Measurements from ENCODE around the gene IFNA2.
"Not testable (repeated sequence)": the region's sequence is repeated elsewhere in the genome, so short reads cannot be mapped to it uniquely, and the experiment has no call there.

IFNA2 gene

DNA sequence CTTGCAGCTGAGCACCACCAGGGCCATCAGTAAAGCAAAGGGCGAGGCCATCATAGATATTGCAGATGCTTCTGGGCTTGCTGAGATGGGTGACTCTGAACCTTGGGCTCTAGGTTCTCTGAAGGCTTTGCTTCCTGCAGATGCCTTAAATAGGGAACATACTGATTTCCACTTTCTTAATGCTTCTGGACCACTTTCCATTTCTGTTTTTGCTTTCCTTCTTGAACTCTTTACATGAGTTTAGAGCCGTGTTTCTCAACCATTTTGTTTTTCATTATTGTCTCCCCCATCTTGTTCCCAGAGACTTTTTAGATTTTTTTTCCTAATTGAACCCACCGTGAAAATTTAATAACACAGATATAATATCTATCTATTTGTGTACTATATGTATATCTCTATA is 17.2 kb downstream of the IFNA2 start, which contains the start of gene IFNA13:
IFNA13 (minus strand) TSS at position 101 of the 400 bp plus-strand sequence; CDS start at position 54, 47 bp downstream.
- no peaks in the 10 kb centered on the region for H3K36me3 ChIP-seq (ENCODE audit: insufficient read depth, low read length)
- H3K27me3 ChIP-seq (ENCODE audit: control insufficient read depth in 1 of 2, insufficient read depth in 2 of 2, low read length in 2 of 2) = no peaks in the 10 kb centered on the region
- H3K9ac ChIP-seq (ENCODE audit: low read length) = no peak within 1 kb of the TSS
- no peak within 1 kb of the TSS for H3K27ac ChIP-seq (ENCODE audit: low read depth, low read length)
- H3K4me3 ChIP-seq (ENCODE audit: low read depth in 1 of 2, low read length in 2 of 2) = no peak within 1 kb of the TSS
- no peaks in the 10 kb centered on the region for H3K9me3 ChIP-seq (ENCODE audit: low read length)
- no peaks in the 10 kb centered on the region for H3K4me1 ChIP-seq (ENCODE audit: insufficient read depth, low read length)

DNA sequence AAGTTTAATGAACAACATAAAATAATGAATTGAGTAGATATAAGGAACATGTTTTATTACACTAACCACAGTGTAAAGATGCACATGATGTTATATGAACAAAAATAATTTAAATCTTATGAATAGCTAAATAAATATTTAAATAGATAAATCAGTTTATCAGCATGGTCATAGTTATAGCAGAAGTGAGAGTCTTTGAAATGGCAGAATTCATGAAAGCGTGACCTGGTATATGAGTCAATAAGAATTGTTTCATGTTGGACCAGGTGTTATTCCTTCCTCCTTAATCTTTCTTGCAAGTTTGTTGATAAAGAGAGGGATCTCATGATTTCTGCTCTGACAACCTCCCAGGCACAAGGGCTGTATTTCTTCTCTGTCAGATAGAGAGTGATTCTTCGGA is 18.0 kb downstream of the IFNA2 start:
- not testable (repeated sequence) for H3K9ac ChIP-seq (ENCODE audit: low read length); H3K9me3 ChIP-seq (ENCODE audit: low read length); H3K4me1 ChIP-seq (ENCODE audit: insufficient read depth, low read length); H3K4me3 ChIP-seq (ENCODE audit: low read depth in 1 of 2, low read length in 2 of 2); H3K27ac ChIP-seq (ENCODE audit: low read depth, low read length); H3K36me3 ChIP-seq (ENCODE audit: insufficient read depth, low read length); H3K27me3 ChIP-seq (ENCODE audit: control insufficient read depth in 1 of 2, insufficient read depth in 2 of 2, low read length in 2 of 2)

DNA sequence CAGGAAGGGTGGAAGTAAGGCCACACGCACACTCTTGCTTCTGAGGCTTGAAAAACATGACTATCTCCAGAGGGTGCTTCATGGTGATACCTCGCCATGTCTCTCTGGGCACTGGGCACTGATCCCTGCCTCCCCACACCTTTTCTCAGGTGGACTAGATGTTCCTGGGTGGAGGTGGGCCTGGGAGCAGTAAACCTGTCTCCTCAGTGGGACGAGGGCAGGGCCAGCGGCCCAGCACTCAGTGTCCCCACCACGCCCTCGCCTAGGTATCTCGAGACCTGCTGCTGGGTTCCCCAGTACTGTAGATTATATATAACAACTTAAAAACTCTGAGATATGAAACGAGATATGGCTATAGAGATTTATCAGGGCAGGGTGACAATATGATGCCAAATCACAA is 22.9 kb downstream of the IFNA2 start:
- H3K9ac ChIP-seq (ENCODE audit: low read length) = no peak overlapping the region
- H3K9me3 ChIP-seq (ENCODE audit: low read length) = no peaks in the 10 kb centered on the region
- no peaks in the 10 kb centered on the region for H3K27me3 ChIP-seq (ENCODE audit: control insufficient read depth in 1 of 2, insufficient read depth in 2 of 2, low read length in 2 of 2)
- H3K36me3 ChIP-seq (ENCODE audit: insufficient read depth, low read length) = no peaks in the 10 kb centered on the region
- H3K27ac ChIP-seq (ENCODE audit: low read depth, low read length) = no peak overlapping the region
- no peaks in the 10 kb centered on the region for H3K4me1 ChIP-seq (ENCODE audit: insufficient read depth, low read length)
- no peak overlapping the region for H3K4me3 ChIP-seq (ENCODE audit: low read depth in 1 of 2, low read length in 2 of 2)

DNA sequence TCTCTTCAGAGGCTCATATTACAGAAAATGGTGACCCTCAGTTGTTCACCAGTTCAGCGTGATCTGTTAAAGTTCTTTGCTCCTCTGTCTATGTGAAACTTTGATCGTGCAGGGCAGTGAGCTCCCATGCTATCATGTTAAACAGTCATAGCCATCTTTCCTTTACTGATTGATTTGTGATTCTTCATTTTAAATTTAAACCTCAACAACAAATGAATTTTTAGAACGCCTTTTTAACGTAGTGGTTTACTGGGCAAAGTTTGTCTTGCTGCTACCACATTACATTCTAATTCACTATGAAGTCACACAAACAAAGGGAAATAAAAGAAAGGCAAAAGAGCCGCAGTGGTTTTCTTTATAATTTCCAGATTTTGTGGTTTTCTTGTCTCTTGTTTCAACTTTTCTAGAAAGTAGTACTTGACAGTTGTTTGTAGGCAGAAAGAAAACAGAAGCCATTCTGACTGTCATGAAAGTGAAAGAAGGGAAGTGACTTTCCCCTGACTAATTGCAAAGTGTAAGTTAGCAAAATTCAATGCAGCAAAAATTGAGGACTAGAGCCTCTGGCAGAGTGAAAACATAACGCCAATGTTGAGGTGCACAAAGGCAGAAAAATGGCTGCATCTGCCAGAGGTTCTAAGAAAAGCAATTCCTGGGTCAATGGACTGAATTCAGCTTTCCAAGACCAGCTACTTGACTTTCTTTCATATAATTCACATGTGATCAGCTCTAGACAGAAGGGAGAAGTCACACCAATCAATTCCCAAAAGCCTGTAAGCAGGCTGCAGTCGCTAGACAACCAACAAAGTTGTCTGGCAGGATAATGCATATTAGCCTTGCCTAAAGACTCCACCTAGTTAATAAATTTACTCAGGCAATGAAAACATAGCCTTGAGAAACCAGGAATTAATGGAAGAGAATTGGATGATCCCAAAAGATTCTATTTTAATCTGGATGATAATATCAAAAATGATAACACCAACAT is 27.4 kb downstream of the IFNA2 start:
- H3K4me1 ChIP-seq (ENCODE audit: insufficient read depth, low read length) = no peaks in the 10 kb centered on the region
- H3K36me3 ChIP-seq (ENCODE audit: insufficient read depth, low read length) = no peaks in the 10 kb centered on the region
- no peaks in the 10 kb centered on the region for H3K9me3 ChIP-seq (ENCODE audit: low read length)
- no peak overlapping the region for H3K4me3 ChIP-seq (ENCODE audit: low read depth in 1 of 2, low read length in 2 of 2)
- H3K27me3 ChIP-seq (ENCODE audit: control insufficient read depth in 1 of 2, insufficient read depth in 2 of 2, low read length in 2 of 2) = no peaks in the 10 kb centered on the region
- no peak overlapping the region for H3K9ac ChIP-seq (ENCODE audit: low read length)
- no peak overlapping the region for H3K27ac ChIP-seq (ENCODE audit: low read depth, low read length)

DNA sequence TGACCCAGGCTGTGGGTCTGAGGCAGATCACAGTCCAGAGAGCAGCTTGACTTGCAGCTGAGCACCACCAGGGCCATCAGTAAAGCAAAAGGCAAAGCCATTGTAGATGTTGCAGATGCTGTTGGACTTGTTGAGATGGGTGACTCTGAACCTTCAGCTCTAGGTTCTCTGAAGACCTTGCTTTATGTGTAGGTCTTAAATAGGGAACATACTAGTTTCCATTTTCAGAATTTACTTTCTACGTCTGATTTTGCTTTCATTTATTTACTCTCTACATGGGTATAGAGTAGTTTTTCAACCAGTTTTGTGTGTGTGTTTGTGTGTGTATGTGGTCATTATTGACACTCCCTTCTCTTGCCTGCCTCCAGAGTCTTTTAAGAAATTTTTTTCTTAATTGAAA is 34.4 kb downstream of the IFNA2 start, which contains the start of gene IFNA6:
IFNA6 (minus strand) TSS at position 101 of the 400 bp plus-strand sequence; CDS start at position 101, 0 bp downstream.
- no peak within 1 kb of the TSS for H3K27ac ChIP-seq (ENCODE audit: low read depth, low read length)
- no peaks in the 10 kb centered on the region for H3K4me1 ChIP-seq (ENCODE audit: insufficient read depth, low read length)
- H3K36me3 ChIP-seq (ENCODE audit: insufficient read depth, low read length) = no peaks in the 10 kb centered on the region
- no peak within 1 kb of the TSS for H3K4me3 ChIP-seq (ENCODE audit: low read depth in 1 of 2, low read length in 2 of 2)
- no peaks in the 10 kb centered on the region for H3K9me3 ChIP-seq (ENCODE audit: low read length)
- no peak within 1 kb of the TSS for H3K9ac ChIP-seq (ENCODE audit: low read length)
- no peaks in the 10 kb centered on the region for H3K27me3 ChIP-seq (ENCODE audit: control insufficient read depth in 1 of 2, insufficient read depth in 2 of 2, low read length in 2 of 2)

DNA sequence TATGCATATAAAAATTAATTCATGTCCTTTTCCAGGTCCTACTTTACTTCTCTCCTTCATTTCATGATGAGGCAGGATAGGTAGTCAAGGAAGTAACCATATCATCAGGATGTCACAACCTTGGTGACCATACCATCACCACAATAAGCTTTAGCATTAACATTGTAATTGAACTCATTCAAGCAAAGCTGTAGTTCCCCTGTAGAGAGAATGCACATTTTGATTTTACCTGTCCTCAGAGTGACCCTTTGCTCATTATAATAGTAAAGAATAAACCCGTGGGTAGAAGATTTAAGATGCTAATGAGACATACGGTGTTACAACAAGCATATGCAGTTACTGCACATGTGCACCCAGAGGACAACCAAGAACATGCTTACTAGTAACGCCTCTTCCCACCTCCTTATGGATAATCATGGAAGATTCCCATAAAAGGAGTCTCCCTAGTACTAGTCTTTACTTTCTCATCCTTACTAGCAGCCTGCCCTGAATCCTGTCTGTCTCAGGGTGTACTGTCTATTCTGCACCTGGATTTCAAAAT is 36.7 kb downstream of the IFNA2 start:
- H3K27me3 ChIP-seq (ENCODE audit: control insufficient read depth in 1 of 2, insufficient read depth in 2 of 2, low read length in 2 of 2) = no peaks in the 10 kb centered on the region
- no peaks in the 10 kb centered on the region for H3K9me3 ChIP-seq (ENCODE audit: low read length)
- no peak overlapping the region for H3K9ac ChIP-seq (ENCODE audit: low read length)
- H3K27ac ChIP-seq (ENCODE audit: low read depth, low read length) = no peak overlapping the region
- H3K4me3 ChIP-seq (ENCODE audit: low read depth in 1 of 2, low read length in 2 of 2) = no peak overlapping the region
- H3K4me1 ChIP-seq (ENCODE audit: insufficient read depth, low read length) = no peaks in the 10 kb centered on the region
- H3K36me3 ChIP-seq (ENCODE audit: insufficient read depth, low read length) = no peaks in the 10 kb centered on the region

DNA sequence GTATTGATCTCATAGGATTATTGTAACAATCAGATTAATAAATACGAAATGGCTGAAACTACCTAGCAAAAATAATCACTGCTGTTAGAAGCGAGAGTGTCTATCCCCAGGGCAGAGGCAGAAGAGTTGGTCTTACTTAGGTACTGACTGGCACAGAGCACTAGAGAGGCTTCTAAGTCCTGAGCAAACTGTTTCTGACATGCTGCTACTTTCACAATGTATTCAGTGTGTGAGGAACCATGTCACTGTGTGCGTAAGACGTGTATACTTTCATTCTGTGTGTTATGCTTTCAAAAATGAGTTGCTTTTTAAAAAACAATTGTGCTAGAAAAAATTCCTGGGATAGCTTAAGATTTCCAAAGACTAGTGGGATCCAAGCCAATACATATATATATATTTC is 44.5 kb downstream of the IFNA2 start:
- Histone ChIP-seq H3K4me1 (ENCODE audit: insufficient read depth, low read length) (no peaks in the 10 kb centered on the region), H3K27me3 (ENCODE audit: control insufficient read depth in 1 of 2, insufficient read depth in 2 of 2, low read length in 2 of 2) (no peaks in the 10 kb centered on the region), H3K4me3 (ENCODE audit: low read depth in 1 of 2, low read length in 2 of 2) (no peak overlapping the region), H3K9ac (ENCODE audit: low read length) (no peak overlapping the region), H3K27ac (ENCODE audit: low read depth, low read length) (no peak overlapping the region), H3K36me3 (ENCODE audit: insufficient read depth, low read length) (no peaks in the 10 kb centered on the region), H3K9me3 (ENCODE audit: low read length) (no peaks in the 10 kb centered on the region)

DNA sequence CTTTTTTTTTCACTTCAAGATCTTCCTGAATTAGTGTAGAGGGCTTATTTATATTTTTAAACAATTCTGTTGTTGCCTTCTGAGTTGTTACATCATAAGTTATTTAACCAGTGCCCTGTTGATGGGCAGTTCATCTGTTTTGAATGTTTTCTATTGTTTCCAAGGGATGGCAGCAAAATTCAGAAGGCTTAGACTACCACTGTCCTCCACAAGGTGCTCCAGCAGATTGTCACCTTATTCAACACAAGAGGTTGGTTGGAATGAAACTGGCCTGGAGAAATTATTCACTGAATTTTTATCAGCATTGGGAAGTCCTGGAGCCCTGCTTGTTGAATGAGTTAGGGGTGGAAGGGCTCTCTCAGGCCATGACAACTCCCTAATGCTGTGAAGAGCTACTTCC is 48.7 kb downstream of the IFNA2 start:
- peaks cover 29% of the 10 kb centered on the region for H3K4me1 ChIP-seq (ENCODE audit: insufficient read depth, low read length)
- H3K4me3 ChIP-seq (ENCODE audit: low read depth in 1 of 2, low read length in 2 of 2) = no peak overlapping the region
- no peak overlapping the region for H3K9ac ChIP-seq (ENCODE audit: low read length)
- peaks cover 8% of the 10 kb centered on the region for H3K36me3 ChIP-seq (ENCODE audit: insufficient read depth, low read length)
- H3K27me3 ChIP-seq (ENCODE audit: control insufficient read depth in 1 of 2, insufficient read depth in 2 of 2, low read length in 2 of 2) = no peaks in the 10 kb centered on the region
- H3K27ac ChIP-seq (ENCODE audit: low read depth, low read length) = no peak overlapping the region
- no peaks in the 10 kb centered on the region for H3K9me3 ChIP-seq (ENCODE audit: low read length)

DNA sequence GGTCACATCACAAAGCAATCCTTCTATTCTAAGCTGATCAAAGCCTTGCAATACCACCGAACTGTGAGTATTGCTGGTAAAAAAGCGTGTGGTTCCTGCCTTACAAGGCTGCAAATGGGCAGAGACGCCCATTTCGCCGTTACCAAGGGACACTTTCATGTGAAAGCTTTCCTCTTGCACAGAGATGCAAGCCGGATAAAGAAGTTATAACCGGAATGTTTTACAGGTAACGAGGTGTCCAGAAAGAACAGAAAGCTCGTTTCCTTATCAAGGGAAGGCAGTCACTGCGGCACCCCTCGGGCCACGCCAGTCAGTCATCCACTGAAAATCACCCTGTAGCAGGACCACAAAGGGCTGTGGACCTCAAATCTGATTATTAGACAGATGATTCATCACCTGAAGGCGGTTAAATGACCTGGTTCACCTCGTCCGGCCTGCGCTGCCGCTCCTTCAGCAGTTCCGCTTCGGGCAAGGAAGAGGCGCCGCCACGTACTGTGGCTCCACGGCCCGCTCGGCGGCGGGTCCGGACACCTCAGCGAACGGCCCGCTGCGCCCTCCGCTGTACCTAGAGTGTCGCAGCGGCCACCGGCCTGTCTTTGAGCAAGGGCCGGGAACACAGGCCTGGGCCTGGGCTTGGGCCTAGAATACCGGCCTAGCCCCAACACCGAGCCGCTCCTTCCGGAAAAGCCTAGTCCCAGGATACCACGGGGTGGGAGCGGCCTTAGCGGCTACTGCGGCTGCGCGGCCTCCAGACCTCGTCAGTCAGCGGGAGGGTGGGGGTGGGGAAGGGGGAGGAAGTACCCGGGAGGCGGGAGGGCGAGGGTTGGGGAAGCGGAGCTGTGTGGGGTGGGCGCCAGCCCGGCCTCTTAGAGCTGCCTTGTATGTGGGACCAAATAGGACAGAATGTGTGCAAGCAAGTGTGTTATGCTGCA is 50.2 kb downstream of the IFNA2 start, which contains the start of gene KLHL9:
KLHL9 (minus strand) TSS at position 704 of the 932 bp plus-strand sequence; CDS start at position 159, 545 bp downstream.
- H3K9me3 ChIP-seq (ENCODE audit: low read length) = no peaks in the 10 kb centered on the region
- H3K9ac ChIP-seq (ENCODE audit: low read length) = peak within 1 kb of the TSS; percentile 87
- H3K27me3 ChIP-seq (ENCODE audit: control insufficient read depth in 1 of 2, insufficient read depth in 2 of 2, low read length in 2 of 2) = no peaks in the 10 kb centered on the region
- peaks cover 42% of the 10 kb centered on the region for H3K4me1 ChIP-seq (ENCODE audit: insufficient read depth, low read length)
- peaks cover 13% of the 10 kb centered on the region for H3K36me3 ChIP-seq (ENCODE audit: insufficient read depth, low read length)
- H3K4me3 ChIP-seq (ENCODE audit: low read depth in 1 of 2, low read length in 2 of 2) = peak within 1 kb of the TSS; percentile 84 to 97
- peak within 1 kb of the TSS; percentile 93 for H3K27ac ChIP-seq (ENCODE audit: low read depth, low read length)
